ENCODE results near the gene CLP1. TPM values are rescaled to one million over a fixed set of nuclear protein-coding genes. Genes with fewer than 3 reads are reported as not detected.

Gene CLP1
- total RNA-seq, 1 experiment from 2014 or later, result 22.1 TPM

GRCh38 chr11:57646799-57647303 is 10.7 kb upstream of the CLP1 start:
- Histone ChIP-seq H3K27me3 (replicated peaks; ENCODE audit: control insufficient read depth, insufficient read depth, low read length) (peaks cover 2% of the 10 kb centered on the region; the same call in 1 of the 2 replicates), H3K4me3 (ENCODE audit: low read depth, low read length) (no peak overlapping the region), H3K36me3 (ENCODE audit: control insufficient read depth, insufficient read depth, low read length) (no peaks in the 10 kb centered on the region), H3K4me1 (0 out of 2 replicates have a peak, but pooled peaks cover 4% of the 10 kb centered on the region), H3K9me3 (no peaks in the 10 kb centered on the region)
- intact Hi-C loops (cut with micrococcal nuclease; ENCODE audit: unreplicated experiment), result no loop called here
- H3K36me3 Mint-ChIP-seq (ENCODE audit: insufficient read depth, unreplicated experiment), result peaks cover 15% of the 10 kb centered on the region
- H3K9me3 Mint-ChIP-seq (ENCODE audit: unreplicated experiment), result no peaks in the 10 kb centered on the region
- no peak for DNase-seq
- peaks cover 7% of the 10 kb centered on the region for H3K4me1 Mint-ChIP-seq (ENCODE audit: low read depth, unreplicated experiment)
- no TSS peak for BruUV-seq (replicated peaks)
- H3K27ac Mint-ChIP-seq (ENCODE audit: unreplicated experiment), result no peak overlapping the region
- H3K4me3 Mint-ChIP-seq (ENCODE audit: unreplicated experiment), result no peak overlapping the region
- H3K27me3 Mint-ChIP-seq (ENCODE audit: insufficient read depth, unreplicated experiment), result peaks cover 9% of the 10 kb centered on the region
- TF ChIP-seq CTCF (IDR thresholded peaks at IDR 0.05; ENCODE audit: insufficient read depth in 1 of 2, low read depth in 1 of 2, low read length in 1 of 2, severe bottlenecking in 1 of 2, unreplicated experiment in 1 of 2), result no peak
- CTCF ChIA-PET, result interaction anchor here (0.9 kb wide), 2 partner anchors 189 to 301 kb away, joined by 3 to 6 read pairs; no protein-coding TSS in a partner anchor
- POLR2A ChIA-PET, result no interaction called here

DNA sequence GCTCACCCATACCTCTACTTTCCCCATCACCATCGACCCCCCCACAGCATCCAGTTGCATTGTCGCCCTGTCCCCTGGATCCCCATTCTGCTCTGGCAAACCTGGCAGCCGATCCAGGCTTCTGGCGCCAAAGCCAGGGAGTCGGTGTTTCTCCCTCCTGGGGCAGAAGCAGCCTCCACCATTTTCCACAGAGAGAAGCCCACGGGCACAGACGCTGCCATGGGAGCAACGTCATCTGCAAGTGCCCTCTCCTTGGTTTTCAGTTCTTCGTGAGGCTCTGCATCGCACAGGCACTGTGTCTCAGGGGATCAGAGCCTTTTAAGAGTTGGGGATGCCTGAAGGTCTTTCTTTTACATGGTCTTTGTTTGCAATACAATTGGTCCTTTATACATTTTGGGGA is 10.2 kb upstream of the CLP1 start:
- peaks cover 15% of the 10 kb centered on the region for H3K36me3 Mint-ChIP-seq (ENCODE audit: insufficient read depth, unreplicated experiment)
- H3K4me3 ChIP-seq (ENCODE audit: low read depth, low read length), result no peak overlapping the region
- H3K27me3 Mint-ChIP-seq (ENCODE audit: insufficient read depth, unreplicated experiment), result peaks cover 9% of the 10 kb centered on the region
- peaks cover 7% of the 10 kb centered on the region for H3K4me1 Mint-ChIP-seq (ENCODE audit: low read depth, unreplicated experiment)
- no peak overlapping the region for H3K27ac Mint-ChIP-seq (ENCODE audit: unreplicated experiment)
- no peak overlapping the region for H3K4me3 Mint-ChIP-seq (ENCODE audit: unreplicated experiment)
- H3K36me3 ChIP-seq (ENCODE audit: control insufficient read depth, insufficient read depth, low read length), result no peaks in the 10 kb centered on the region
- intact Hi-C loops (cut with micrococcal nuclease; ENCODE audit: unreplicated experiment), result no loop called here
- CTCF ChIA-PET, result interaction anchor here (0.9 kb wide), 2 partner anchors 190 to 302 kb away, joined by 3 to 6 read pairs; no protein-coding TSS in a partner anchor
- DNase-seq, result no peak
- no peaks in the 10 kb centered on the region for H3K9me3 Mint-ChIP-seq (ENCODE audit: unreplicated experiment)
- 0 out of 2 replicates have a peak, but pooled peaks cover 4% of the 10 kb centered on the region for H3K4me1 ChIP-seq
- TF ChIP-seq CTCF (IDR thresholded peaks at IDR 0.05; ENCODE audit: insufficient read depth in 1 of 2, low read depth in 1 of 2, low read length in 1 of 2, severe bottlenecking in 1 of 2, unreplicated experiment in 1 of 2), result no peak
- no peaks in the 10 kb centered on the region for H3K9me3 ChIP-seq
- POLR2A ChIA-PET, result no interaction called here
- no TSS peak for BruUV-seq (replicated peaks)
- peaks cover 2% of the 10 kb centered on the region; the same call in 1 of the 2 replicates for H3K27me3 ChIP-seq (replicated peaks; ENCODE audit: control insufficient read depth, insufficient read depth, low read length)

- Mint-ChIP-seq H3K36me3 (ENCODE audit: insufficient read depth, unreplicated experiment) (peaks cover 15% of the 10 kb centered on the region), H3K4me1 (ENCODE audit: low read depth, unreplicated experiment) (peaks cover 7% of the 10 kb centered on the region), H3K9me3 (ENCODE audit: unreplicated experiment) (no peaks in the 10 kb centered on the region), H3K27ac (ENCODE audit: unreplicated experiment) (no peak overlapping the region), H3K4me3 (ENCODE audit: unreplicated experiment) (no peak overlapping the region), H3K27me3 (ENCODE audit: insufficient read depth, unreplicated experiment) (peaks cover 9% of the 10 kb centered on the region)
- BruUV-seq (replicated peaks), result no TSS peak
- no peaks in the 10 kb centered on the region for H3K9me3 ChIP-seq
- peaks cover 2% of the 10 kb centered on the region; the same call in 1 of the 2 replicates for H3K27me3 ChIP-seq (replicated peaks; ENCODE audit: control insufficient read depth, insufficient read depth, low read length)
- CTCF ChIA-PET, result interaction anchor here (0.9 to 1.4 kb wide), 2 partner anchors 155 to 191 kb away, joined by 3 to 5 read pairs; no protein-coding TSS in a partner anchor
- H3K4me3 ChIP-seq (ENCODE audit: low read depth, low read length), result no peak overlapping the region
- no peak for DNase-seq
- 0 out of 2 replicates have a peak, but pooled peaks cover 4% of the 10 kb centered on the region for H3K4me1 ChIP-seq
- TF ChIP-seq CTCF (IDR thresholded peaks at IDR 0.05; ENCODE audit: insufficient read depth in 1 of 2, low read depth in 1 of 2, low read length in 1 of 2, severe bottlenecking in 1 of 2, unreplicated experiment in 1 of 2), result no peak
- intact Hi-C loops (cut with micrococcal nuclease; ENCODE audit: unreplicated experiment), result no loop called here
- POLR2A ChIA-PET, result no interaction called here
- no peaks in the 10 kb centered on the region for H3K36me3 ChIP-seq (ENCODE audit: control insufficient read depth, insufficient read depth, low read length)
Observed at GRCh38 chr11:57647960-57648800, 9.4 kb upstream of the CLP1 start.

Measured in Caco-2 (cell line).